CD4-positive, alpha-beta T cell (primary cell): Measurements from ENCODE around the gene KCNAB2. TPM values are rescaled to one million over a fixed set of nuclear protein-coding genes. Genes with fewer than 3 reads are reported as not detected.

Experiments
- ATAC-seq: fragments of 200-7000 bp; cut with Tn5 transposase; one replicate; pipeline ENCODE4 v1.10.0; 2022; ENCODE audit warnings: mild to moderate bottlenecking; ENCODE audit not compliant: poor library complexity
- CTCF ChIA-PET: fragments of 350-600 bp; sonication (Branson Sonifier 250); formaldehyde crosslinking; loops from one replicate; lab custom pipeline; 2021; ENCODE audit warnings: antibody characterized with exemption, inconsistent platforms; lab: Charles Lee
- POLR2A ChIA-PET: fragments of 350-600 bp; sonication (Branson Sonifier 250); formaldehyde crosslinking; loops from one replicate; lab custom pipeline; 2021; ENCODE audit warnings: antibody characterized with exemption, inconsistent platforms; lab: Charles Lee
- DNase-seq, 14 experiments: peaks; one replicate each; pipeline ENCODE4 v3.0.0-alpha.2; 2013 to 2020; ENCODE audit warnings: mixed read lengths in 2 of 14
- H3K27ac ChIP-seq, 2 donors: one replicate each; pipeline versions ENCODE4 v1.5.1 to v1.7.0; 2013; ENCODE audit warnings: low read length in 2 of 2, low read depth in 1 of 2, mild to moderate bottlenecking in 1 of 2
- H3K27me3 ChIP-seq, 2 experiments: 1 replicate in 1 of 2; 2 replicates in 1 of 2; pipeline versions ENCODE4 v1.6.1 to v1.7.0; 2013; ENCODE audit warnings: low read length in 2 of 2, control low read depth in 1 of 2, mild to moderate bottlenecking in 1 of 2, moderate library complexity in 1 of 2; ENCODE audit not compliant: insufficient read depth in 2 of 2, control insufficient read depth in 1 of 2
- H3K36me3 ChIP-seq: one replicate; pipeline ENCODE4 v1.6.1; 2013; ENCODE audit warnings: low read length, control low read depth; ENCODE audit not compliant: insufficient read depth
- H3K4me1 ChIP-seq: one replicate; pipeline ENCODE4 v1.6.1; 2013; ENCODE audit warnings: low read length, control low read depth; ENCODE audit not compliant: insufficient read depth
- H3K4me3 ChIP-seq: one replicate; pipeline ENCODE4 v1.5.1; 2013; ENCODE audit warnings: mild to moderate bottlenecking, low read length, moderate library complexity
- H3K9me3 ChIP-seq, 2 experiments: 1 replicate in 1 of 2; 2 replicates in 1 of 2; pipeline versions ENCODE4 v1.6.1 to v1.7.0; 2013; ENCODE audit warnings: low read length in 2 of 2, mild to moderate bottlenecking in 2 of 2, control low read depth in 1 of 2, moderate library complexity in 1 of 2; ENCODE audit not compliant: control insufficient read depth in 1 of 2, insufficient read depth in 1 of 2
- H3K27ac Mint-ChIP-seq: one replicate; pipeline ENCODE4 v1.8.0; 2020; ENCODE audit warnings: mixed read lengths
- H3K27me3 Mint-ChIP-seq: one replicate; pipeline ENCODE4 v1.8.0; 2021; ENCODE audit warnings: mixed read lengths
- H3K36me3 Mint-ChIP-seq: one replicate; pipeline ENCODE4 v1.8.0; 2021; ENCODE audit warnings: low read depth, mixed read lengths
- H3K4me1 Mint-ChIP-seq: one replicate; pipeline ENCODE4 v1.8.0; 2021; ENCODE audit warnings: low read depth, mixed read lengths
- H3K4me3 Mint-ChIP-seq: one replicate; pipeline ENCODE4 v1.8.0; 2020; ENCODE audit warnings: mild to moderate bottlenecking, mixed read lengths
- H3K9me3 Mint-ChIP-seq: one replicate; pipeline ENCODE4 v1.8.0; 2020; ENCODE audit warnings: mixed read lengths
- intact Hi-C, 2 experiments: fragments of 100-400 bp; cut with DNase I in 1 of 2; cut with micrococcal nuclease in 1 of 2; formaldehyde crosslinking; loops; one replicate each; pipeline versions ENCODE4 v1.15.1 to v1.9.0; 2023 to 2025; cut with DNase I, micrococcal nuclease
- total RNA-seq, 174 experiments: library from RNA in 2 of 174; stranded (reverse) in 2 of 174; gene quantifications; one replicate each; pipeline ENCODE4 v1.2.3 and lab custom pipeline; 2021 to 2026
- TF ChIP-seq, protein P1 (sequence below): fragments of 200-600 bp; IDR thresholded peaks from one replicate; pipeline ENCODE4 v1.8.0; 2022; ENCODE audit warnings: antibody characterized with exemption, mild to moderate bottlenecking

KCNAB2 gene
- total RNA-seq, 2 experiments from 2014 or later: 147 to 155 TPM

DNA sequence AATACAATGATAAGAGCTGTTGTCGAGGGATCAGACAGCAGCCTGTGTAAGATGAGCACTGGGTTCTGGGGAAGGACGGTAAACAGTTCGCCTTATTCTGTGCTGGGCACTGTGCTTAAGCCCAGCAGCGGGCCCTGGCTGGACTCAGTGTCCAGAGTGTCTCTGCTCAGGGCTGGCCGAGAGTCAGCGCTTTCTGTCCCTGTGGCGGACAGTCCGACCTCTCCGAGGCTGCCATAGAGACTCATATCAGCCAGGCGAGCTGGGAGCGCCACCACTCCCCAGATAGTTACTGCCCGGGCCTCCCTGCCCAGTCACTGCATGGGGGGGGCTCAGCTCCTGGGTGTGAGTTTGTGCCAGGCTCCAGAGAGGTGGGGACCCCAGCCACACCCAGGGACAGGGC is 38.8 kb upstream of the KCNAB2 start:
- Mint-ChIP-seq H3K9me3 (no peaks in the 10 kb centered on the region), H3K4me3 (no peak overlapping the region), H3K27ac (no peak overlapping the region), H3K27me3 (no peaks in the 10 kb centered on the region), H3K36me3 (peaks cover 5% of the 10 kb centered on the region), H3K4me1 (peaks cover 6% of the 10 kb centered on the region)
- Histone ChIP-seq H3K9me3 (no peaks in the 10 kb centered on the region), H3K36me3 (peaks cover 6% of the 10 kb centered on the region), H3K27me3 (no peaks in the 10 kb centered on the region), H3K4me3 (no peak overlapping the region), H3K27ac (no peak overlapping the region), H3K4me1 (peaks cover 32% of the 10 kb centered on the region)
- peak in 1 of 14 experiments; percentile 23 for DNase-seq
- ChIA-PET POLR2A (no interaction called here), CTCF (no interaction called here)
- TF ChIP-seq, protein P1, sequence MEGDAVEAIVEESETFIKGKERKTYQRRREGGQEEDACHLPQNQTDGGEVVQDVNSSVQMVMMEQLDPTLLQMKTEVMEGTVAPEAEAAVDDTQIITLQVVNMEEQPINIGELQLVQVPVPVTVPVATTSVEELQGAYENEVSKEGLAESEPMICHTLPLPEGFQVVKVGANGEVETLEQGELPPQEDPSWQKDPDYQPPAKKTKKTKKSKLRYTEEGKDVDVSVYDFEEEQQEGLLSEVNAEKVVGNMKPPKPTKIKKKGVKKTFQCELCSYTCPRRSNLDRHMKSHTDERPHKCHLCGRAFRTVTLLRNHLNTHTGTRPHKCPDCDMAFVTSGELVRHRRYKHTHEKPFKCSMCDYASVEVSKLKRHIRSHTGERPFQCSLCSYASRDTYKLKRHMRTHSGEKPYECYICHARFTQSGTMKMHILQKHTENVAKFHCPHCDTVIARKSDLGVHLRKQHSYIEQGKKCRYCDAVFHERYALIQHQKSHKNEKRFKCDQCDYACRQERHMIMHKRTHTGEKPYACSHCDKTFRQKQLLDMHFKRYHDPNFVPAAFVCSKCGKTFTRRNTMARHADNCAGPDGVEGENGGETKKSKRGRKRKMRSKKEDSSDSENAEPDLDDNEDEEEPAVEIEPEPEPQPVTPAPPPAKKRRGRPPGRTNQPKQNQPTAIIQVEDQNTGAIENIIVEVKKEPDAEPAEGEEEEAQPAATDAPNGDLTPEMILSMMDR: no peak
- no peak for ATAC-seq
- intact Hi-C loops: no loop called here

DNA sequence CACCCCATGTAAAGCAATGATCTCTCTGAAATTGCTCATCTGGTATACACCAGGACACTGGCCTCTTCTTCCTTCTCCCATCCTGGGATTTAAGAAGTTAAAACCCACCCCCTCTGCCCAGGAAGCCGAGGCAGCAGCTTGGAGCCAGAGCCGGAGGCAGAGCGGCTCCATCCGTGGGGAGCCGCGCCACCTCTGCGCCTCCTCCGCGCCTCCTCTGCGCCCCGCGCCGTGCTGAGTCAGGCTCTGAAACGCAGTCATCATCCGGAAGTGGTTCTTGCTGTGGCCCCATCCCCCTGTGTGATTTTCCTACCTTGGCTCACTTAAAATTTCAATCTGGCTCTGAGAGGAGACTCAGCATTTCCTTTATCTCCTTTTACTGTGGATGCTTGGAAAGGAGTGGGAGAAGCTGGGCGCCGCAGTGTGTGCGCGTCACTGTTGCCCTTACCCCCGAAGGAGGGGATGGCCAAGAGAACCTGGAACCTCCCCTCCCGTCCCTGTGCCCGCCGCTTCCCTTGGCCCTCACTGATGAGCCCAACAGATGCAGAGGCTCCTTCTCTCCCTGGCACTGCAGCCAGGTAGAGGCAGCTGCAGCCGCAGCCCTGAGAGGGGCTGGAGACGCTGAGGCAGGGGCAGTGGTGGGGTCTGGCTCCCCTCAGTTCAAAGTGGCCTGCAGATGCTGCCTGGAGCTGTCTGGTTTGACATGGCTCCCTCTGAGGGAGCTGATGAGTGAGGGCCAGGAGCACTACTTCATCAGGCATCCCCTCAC is 38.2 kb upstream of the KCNAB2 start:
- H3K27ac ChIP-seq: no peak overlapping the region
- Mint-ChIP-seq H3K36me3 (peaks cover 5% of the 10 kb centered on the region), H3K27me3 (no peaks in the 10 kb centered on the region), H3K27ac (no peak overlapping the region), H3K9me3 (no peaks in the 10 kb centered on the region), H3K4me3 (no peak overlapping the region), H3K4me1 (peaks cover 6% of the 10 kb centered on the region)
- no peaks in the 10 kb centered on the region for H3K9me3 ChIP-seq
- CTCF ChIA-PET: no interaction called here
- intact Hi-C loops: no loop called here
- ATAC-seq: peak; percentile 68
- DNase-seq: peak in 3 of 14 experiments; percentile 16 to 68 (median 53)
- TF ChIP-seq, protein P1: no peak
- H3K36me3 ChIP-seq: peaks cover 6% of the 10 kb centered on the region
- no peaks in the 10 kb centered on the region for H3K27me3 ChIP-seq
- H3K4me3 ChIP-seq: no peak overlapping the region
- H3K4me1 ChIP-seq: peaks cover 27% of the 10 kb centered on the region
- POLR2A ChIA-PET: interaction anchor here (0.9 kb wide), 1 partner anchor 14 kb away, joined by 3 read pairs; no protein-coding TSS in a partner anchor

DNA sequence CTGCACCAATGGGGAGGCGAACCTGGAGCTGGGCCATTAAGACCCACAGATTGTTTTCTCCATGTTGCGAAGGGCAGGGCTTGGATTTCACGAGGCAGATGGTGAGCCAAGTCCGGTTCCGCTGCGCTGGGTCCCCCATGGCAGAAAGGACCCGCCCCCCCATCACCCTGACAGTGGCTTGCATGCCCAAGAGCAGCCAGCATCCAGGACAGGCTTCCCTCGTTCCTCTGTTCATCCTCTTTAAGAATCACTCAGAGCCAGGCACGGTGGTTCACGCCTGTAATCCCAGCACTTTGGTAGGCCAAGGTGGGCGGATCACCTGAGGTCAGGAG is 37.6 kb upstream of the KCNAB2 start:
- Histone ChIP-seq H3K4me1 (peaks cover 27% of the 10 kb centered on the region), H3K27ac (no peak overlapping the region), H3K27me3 (no peaks in the 10 kb centered on the region), H3K36me3 (peaks cover 9% of the 10 kb centered on the region), H3K4me3 (no peak overlapping the region), H3K9me3 (no peaks in the 10 kb centered on the region)
- Mint-ChIP-seq H3K4me3 (no peak overlapping the region), H3K27ac (no peak overlapping the region), H3K36me3 (peaks cover 5% of the 10 kb centered on the region), H3K4me1 (peaks cover 6% of the 10 kb centered on the region), H3K9me3 (no peaks in the 10 kb centered on the region), H3K27me3 (no peaks in the 10 kb centered on the region)
- intact Hi-C loops: no loop called here
- ATAC-seq (no peak), DNase-seq (no peak)
- TF ChIP-seq, protein P1: no peak
- ChIA-PET POLR2A (interaction anchor here (0.9 kb wide), 1 partner anchor 14 kb away, joined by 3 read pairs; no protein-coding TSS in a partner anchor), CTCF (no interaction called here)
